Keratinocyte (primary cell): ENCODE measurements around the gene MCM5. TPM values are rescaled to one million over a fixed set of nuclear protein-coding genes. Genes with fewer than 3 reads are reported as not detected.

ENCODE experiments used
- DNase-seq: peaks from one replicate; pipeline ENCODE4 v3.0.0-alpha.2; 2011; ENCODE audit warnings: low read depth, missing footprints, low spot score
- FAIRE-seq: peaks from 2 replicates; lab custom pipeline; 2011; peaks lifted over from hg19 to GRCh38; lab: Jason Lieb, UNC
- H2AFZ ChIP-seq: 2 replicates; pipeline ENCODE4 v1.6.0; 2012; ENCODE audit warnings: low read length, control low read depth, inconsistent platforms; ENCODE audit not compliant: control insufficient read depth
- H3K27ac ChIP-seq: 2 replicates; pipeline ENCODE4 v1.5.1; 2011; ENCODE audit warnings: low read length; ENCODE audit not compliant: control insufficient read depth, insufficient read depth
- H3K27me3 ChIP-seq: 3 replicates; pipeline ENCODE4 v1.6.0; 2011; ENCODE audit warnings: low read length; ENCODE audit not compliant: control insufficient read depth, insufficient read depth; ENCODE audit errors: extremely low read depth
- H3K36me3 ChIP-seq, 2 experiments: 2 replicates in 1 of 2; 3 replicates in 1 of 2; pipeline ENCODE4 v1.5.1; 2011; ENCODE audit warnings: low read length in 2 of 2, mild to moderate bottlenecking in 1 of 2; ENCODE audit not compliant: control insufficient read depth in 2 of 2, insufficient read depth in 2 of 2; ENCODE audit errors: extremely low read depth in 1 of 2
- H3K4me1 ChIP-seq: 3 replicates; pipeline ENCODE4 v1.5.1; 2011; ENCODE audit warnings: low read length; ENCODE audit not compliant: control insufficient read depth, insufficient read depth; ENCODE audit errors: extremely low read depth
- H3K4me2 ChIP-seq: 3 replicates; pipeline ENCODE4 v1.6.0; 2011; ENCODE audit warnings: low read depth, low read length; ENCODE audit not compliant: control insufficient read depth, insufficient read depth; ENCODE audit errors: extremely low read depth
- H3K4me3 ChIP-seq, 3 experiments: fragments of 200-600 bp in 1 of 3; sonication (generic) in 1 of 3; 2 replicates in 2 of 3; 3 replicates in 1 of 3; pipeline ENCODE4 v1.5.1; 2011 to 2016; ENCODE audit warnings: low read length in 3 of 3, mild to moderate bottlenecking in 3 of 3, control low read depth in 2 of 3, inconsistent platforms in 1 of 3, low read depth in 1 of 3, mixed read lengths in 1 of 3, mixed run types in 1 of 3, moderate library complexity in 1 of 3; ENCODE audit not compliant: control insufficient read depth in 2 of 3, insufficient read depth in 2 of 3; ENCODE audit errors: extremely low read depth in 1 of 3
- H3K79me2 ChIP-seq: 2 replicates; pipeline ENCODE4 v1.6.0; 2012; ENCODE audit warnings: low read length; ENCODE audit not compliant: control insufficient read depth, insufficient read depth
- H3K9ac ChIP-seq: 3 replicates; pipeline ENCODE4 v1.6.0; 2011; ENCODE audit warnings: low read length; ENCODE audit not compliant: control insufficient read depth, insufficient read depth; ENCODE audit errors: extremely low read depth
- H3K9me1 ChIP-seq: 3 replicates; pipeline ENCODE4 v1.6.0; 2011; ENCODE audit warnings: low read length; ENCODE audit not compliant: control insufficient read depth, insufficient read depth; ENCODE audit errors: extremely low read depth
- H3K9me3 ChIP-seq: 2 replicates; pipeline ENCODE4 v1.5.1; 2012; ENCODE audit warnings: low read depth, low read length; ENCODE audit not compliant: control insufficient read depth
- H4K20me1 ChIP-seq: 3 replicates; pipeline ENCODE4 v1.6.0; 2011; ENCODE audit warnings: low read length; ENCODE audit not compliant: control insufficient read depth, insufficient read depth; ENCODE audit errors: extremely low read depth
- CTCF ChIP-seq, 3 experiments: IDR thresholded peaks in 1 of 3; conservative IDR thresholded peaks in 1 of 3; optimal IDR thresholded peaks in 1 of 3; 2 replicates in 2 of 3; 3 replicates in 1 of 3; pipeline versions ENCODE3 to v1.5.1; 2011; ENCODE audit warnings: low read length in 3 of 3, mild to moderate bottlenecking in 3 of 3, moderate library complexity in 2 of 3, control low read depth in 1 of 3, inconsistent platforms in 1 of 3; ENCODE audit not compliant: insufficient read depth in 2 of 3; ENCODE audit errors: extremely low read depth in 1 of 3
- EZH2 ChIP-seq: IDR thresholded peaks from one replicate; pipeline ENCODE4 v1.6.1; 2012; ENCODE audit warnings: inconsistent platforms, mild to moderate bottlenecking, low read length, moderate library complexity
- dilution Hi-C: fragments of 300-500 bp; cut with MboI; formaldehyde crosslinking; loops from one replicate; pipeline ENCODE4 v1.7.0; 2020; ENCODE audit warnings: low sequenced_read_pairs; ENCODE audit not compliant: extremely low pct_ligation_motif_present
- polyA plus RNA-seq, 5 experiments: library from polyadenylated mRNA; depleted of rRNA in 3 of 5; stranded (reverse) in 3 of 5; stranded (forward) in 1 of 5; unstranded in 1 of 5; fragments of >200 nt; gene quantifications; 1 replicate in 1 of 5; 2 replicates in 3 of 5; 3 replicates in 1 of 5; pipeline versions ENCODE4 v1.2.1 to v1.2.3, GENCODE V29; 2011 to 2012; ENCODE audit warnings: missing spikeins in 2 of 5, low read depth in 1 of 5, low replicate concordance in 1 of 5

The MCM5 gene
- polyA plus RNA-seq, 1 donor (not counting 4 experiments of a cell fraction or from before 2014, with no cell fraction given), result 24.4 TPM

GRCh38 chr22:35375526-35375925 lies 24.4 kb upstream of the MCM5 start:
- H2AFZ ChIP-seq, result no peak overlapping the region
- no peak overlapping the region for H3K4me2 ChIP-seq
- no peak for DNase-seq
- dilution Hi-C loops, result no loop called here
- H3K9me3 ChIP-seq, result no peaks in the 10 kb centered on the region
- no peaks in the 10 kb centered on the region for H3K36me3 ChIP-seq
- H4K20me1 ChIP-seq, result no peaks in the 10 kb centered on the region
- no peaks in the 10 kb centered on the region for H3K9me1 ChIP-seq
- H3K79me2 ChIP-seq, result no peaks in the 10 kb centered on the region
- H3K4me1 ChIP-seq, result peaks cover 11% of the 10 kb centered on the region
- H3K4me3 ChIP-seq, result no peak overlapping the region
- TF ChIP-seq CTCF (optimal IDR thresholded peaks at IDR 0.05 in 1 of 3, IDR thresholded peaks at IDR 0.05 in 1 of 3, conservative IDR thresholded peaks at IDR 0.05 in 1 of 3; ENCODE audit: extremely low read depth in 1 of 3, insufficient read depth in 2 of 3, low read length in 3 of 3), result no peak
- TF ChIP-seq EZH2, result no peak
- H3K9ac ChIP-seq, result no peak overlapping the region
- no peaks in the 10 kb centered on the region for H3K27me3 ChIP-seq
- FAIRE-seq, result no peak
- no peak overlapping the region for H3K27ac ChIP-seq

- FAIRE-seq, result peak; percentile 32
- Histone ChIP-seq H3K4me3 (peak overlapping the region in 1 of 3 experiments; percentile 38), H3K4me2 (peak overlapping the region; percentile 77), H3K9me3 (no peaks in the 10 kb centered on the region), H3K9ac (peak overlapping the region; percentile 60), H3K36me3 (no peaks in the 10 kb centered on the region), H3K4me1 (peaks cover 20% of the 10 kb centered on the region), H3K9me1 (no peaks in the 10 kb centered on the region), H2AFZ (peak overlapping the region; percentile 92), H3K27me3 (no peaks in the 10 kb centered on the region), H4K20me1 (no peaks in the 10 kb centered on the region), H3K27ac (peak overlapping the region; percentile 58), H3K79me2 (no peaks in the 10 kb centered on the region)
- no peak for TF ChIP-seq CTCF (optimal IDR thresholded peaks at IDR 0.05 in 1 of 3, IDR thresholded peaks at IDR 0.05 in 1 of 3, conservative IDR thresholded peaks at IDR 0.05 in 1 of 3; ENCODE audit: extremely low read depth in 1 of 3, insufficient read depth in 2 of 3, low read length in 3 of 3)
- no peak for TF ChIP-seq EZH2
- DNase-seq, result peak; percentile 84
- dilution Hi-C loops, result no loop called here
Measured at GRCh38 chr22:35376728-35377472, 23.0 kb upstream of the MCM5 start.
